Esophagus muscularis mucosa (tissue), 4 donors: ENCODE measurements around the gene IFNGR2.

ENCODE experiments used
- EP300 ChIP-seq: sonication (generic); formaldehyde crosslinking; IDR thresholded peaks from one replicate; pipeline ENCODE4 v1.6.1; 2017; ENCODE audit warnings: antibody characterized with exemption
- POLR2A ChIP-seq: fragments of 450-650 bp; IDR thresholded peaks from one replicate; pipeline ENCODE4 v1.6.1; 2017; ENCODE audit warnings: antibody characterized with exemption, moderate library complexity, mild to moderate bottlenecking, low read depth
- POLR2AphosphoS5 ChIP-seq, 2 donors: sonication (generic); formaldehyde crosslinking; IDR thresholded peaks; one replicate each; pipeline ENCODE4 v1.6.1; 2017; ENCODE audit warnings: antibody characterized with exemption in 2 of 2
- TF ChIP-seq, protein P1 (sequence below), 3 experiments: fragments of 200-600 bp in 2 of 3; fragments of 450-650 bp in 1 of 3; sonication (generic) in 2 of 3; IDR thresholded peaks; one replicate each; pipeline ENCODE4 v1.5.1; 2017 to 2019; ENCODE audit warnings: antibody characterized with exemption in 3 of 3, mild to moderate bottlenecking in 2 of 3, moderate library complexity in 1 of 3

DNA sequence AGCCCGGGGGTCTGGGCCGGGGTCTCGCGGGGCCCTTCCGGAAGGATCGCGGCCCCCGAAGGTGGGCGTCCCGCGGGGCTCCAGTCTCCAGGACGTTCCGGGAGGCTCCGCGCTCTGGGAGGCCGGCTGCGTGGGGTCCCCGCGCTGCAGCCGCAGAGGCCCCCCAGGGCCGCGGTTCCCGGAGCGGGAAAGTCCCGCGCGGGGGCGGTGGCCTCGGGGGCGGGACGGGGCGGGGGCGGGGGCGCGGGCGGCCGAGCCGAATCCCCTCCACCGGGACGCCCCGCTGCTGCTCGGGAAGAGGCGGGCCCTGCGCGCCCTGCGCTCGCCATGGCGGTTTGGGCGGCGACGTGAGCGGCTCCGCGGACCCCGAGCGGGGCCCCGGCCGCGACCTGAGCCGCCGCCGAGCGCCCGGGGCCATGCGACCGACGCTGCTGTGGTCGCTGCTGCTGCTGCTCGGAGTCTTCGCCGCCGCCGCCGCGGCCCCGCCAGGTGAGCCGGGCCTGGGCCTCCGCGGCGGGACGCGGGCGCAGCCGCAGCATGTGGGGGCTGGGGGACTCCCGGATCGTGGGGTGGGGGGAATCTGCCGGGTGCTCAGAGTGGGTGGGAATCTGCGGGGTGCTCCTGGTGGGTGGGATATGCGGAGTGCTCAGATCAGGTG is at the start of gene IFNGR2:
- TF ChIP-seq, protein P1, sequence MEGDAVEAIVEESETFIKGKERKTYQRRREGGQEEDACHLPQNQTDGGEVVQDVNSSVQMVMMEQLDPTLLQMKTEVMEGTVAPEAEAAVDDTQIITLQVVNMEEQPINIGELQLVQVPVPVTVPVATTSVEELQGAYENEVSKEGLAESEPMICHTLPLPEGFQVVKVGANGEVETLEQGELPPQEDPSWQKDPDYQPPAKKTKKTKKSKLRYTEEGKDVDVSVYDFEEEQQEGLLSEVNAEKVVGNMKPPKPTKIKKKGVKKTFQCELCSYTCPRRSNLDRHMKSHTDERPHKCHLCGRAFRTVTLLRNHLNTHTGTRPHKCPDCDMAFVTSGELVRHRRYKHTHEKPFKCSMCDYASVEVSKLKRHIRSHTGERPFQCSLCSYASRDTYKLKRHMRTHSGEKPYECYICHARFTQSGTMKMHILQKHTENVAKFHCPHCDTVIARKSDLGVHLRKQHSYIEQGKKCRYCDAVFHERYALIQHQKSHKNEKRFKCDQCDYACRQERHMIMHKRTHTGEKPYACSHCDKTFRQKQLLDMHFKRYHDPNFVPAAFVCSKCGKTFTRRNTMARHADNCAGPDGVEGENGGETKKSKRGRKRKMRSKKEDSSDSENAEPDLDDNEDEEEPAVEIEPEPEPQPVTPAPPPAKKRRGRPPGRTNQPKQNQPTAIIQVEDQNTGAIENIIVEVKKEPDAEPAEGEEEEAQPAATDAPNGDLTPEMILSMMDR (IDR thresholded peaks at IDR 0.05), result no peak
- TF ChIP-seq POLR2AphosphoS5 (IDR thresholded peaks at IDR 0.05) (no peak), EP300 (no peak), POLR2A (no peak)
